Endothelial cell of umbilical vein (primary cell): ENCODE results near the gene GBX2. TPM values are rescaled to one million over a fixed set of nuclear protein-coding genes. Genes with fewer than 3 reads are reported as not detected.

Experiments used
- BruUV-seq: library from RNA; stranded (reverse); fragments of 400-500 nt; replicated peaks from 2 replicates; lab custom pipeline; 2021; lab: Mats Ljungman, UMichigan
- CTCF ChIA-PET: fragments of 300-600, 350-600 bp; sonication (Branson Sonifier 250); formaldehyde crosslinking; loops from one replicate; lab custom pipeline; 2021; ENCODE audit warnings: antibody characterized with exemption, inconsistent platforms; lab: Charles Lee
- POLR2A ChIA-PET: fragments of 300-600, 350-600 bp; sonication (Branson Sonifier 250); formaldehyde crosslinking; loops from one replicate; lab custom pipeline; 2021; ENCODE audit warnings: antibody characterized with exemption, inconsistent platforms; lab: Charles Lee
- DNase-seq: peaks from one replicate; pipeline ENCODE4 v3.0.0-alpha.2; 2011; ENCODE audit warnings: low read depth, low spot score
- FAIRE-seq: peaks from 2 replicates; lab custom pipeline; 2011; peaks lifted over from hg19 to GRCh38; lab: Jason Lieb, UNC
- H2AFZ ChIP-seq: 2 replicates; pipeline ENCODE4 v1.6.0; 2012; ENCODE audit warnings: low read depth, low read length, control low read depth, inconsistent platforms
- H3K27ac ChIP-seq: 2 replicates; pipeline ENCODE4 v1.5.1; 2011; ENCODE audit warnings: low read depth, mild to moderate bottlenecking, control low read depth, low read length, moderate library complexity; ENCODE audit not compliant: insufficient read depth
- H3K27me3 ChIP-seq, 2 experiments: 2 replicates each; pipeline versions ENCODE4 v1.6.0 to v1.6.1; 2011; ENCODE audit warnings: low read length in 2 of 2, mixed read lengths in 1 of 2; ENCODE audit not compliant: control insufficient read depth in 2 of 2, insufficient read depth in 2 of 2
- H3K36me3 ChIP-seq, 2 experiments: 2 replicates in 1 of 2; 3 replicates in 1 of 2; pipeline ENCODE4 v1.5.1; 2011; ENCODE audit warnings: low read length in 2 of 2, mild to moderate bottlenecking in 1 of 2, moderate library complexity in 1 of 2; ENCODE audit not compliant: control insufficient read depth in 2 of 2, insufficient read depth in 2 of 2; ENCODE audit errors: extremely low read depth in 1 of 2
- H3K4me1 ChIP-seq: 3 replicates; pipeline ENCODE4 v1.5.1; 2011; ENCODE audit warnings: mild to moderate bottlenecking, low read length; ENCODE audit not compliant: control insufficient read depth, insufficient read depth; ENCODE audit errors: extremely low read depth
- H3K4me2 ChIP-seq: 2 replicates; pipeline ENCODE4 v1.6.1; 2011; ENCODE audit warnings: low read length, control low read depth, mixed read lengths; ENCODE audit not compliant: insufficient read depth
- H3K4me3 ChIP-seq, 3 experiments: fragments of 200-600 bp in 1 of 3; sonication (generic), shearing (Covaris generic) in 1 of 3; replicated peaks in 1 of 3; 2 replicates each; pipeline ENCODE4 v1.5.1; 2011 to 2016; ENCODE audit warnings: control low read depth in 3 of 3, low read length in 3 of 3, mild to moderate bottlenecking in 2 of 3, inconsistent platforms in 1 of 3, low read depth in 1 of 3, moderate library complexity in 1 of 3; ENCODE audit not compliant: insufficient read depth in 1 of 3
- H3K79me2 ChIP-seq: 2 replicates; pipeline ENCODE4 v1.6.0; 2012; ENCODE audit warnings: low read length, inconsistent platforms; ENCODE audit not compliant: control insufficient read depth, insufficient read depth
- H3K9ac ChIP-seq: replicated peaks from 2 replicates; pipeline ENCODE3; 2011; ENCODE audit warnings: low read length, control low read depth; ENCODE audit not compliant: insufficient read depth; ENCODE audit errors: extremely low read depth
- H3K9me1 ChIP-seq: replicated peaks from 3 replicates; pipeline ENCODE4 v1.6.0; 2011; ENCODE audit warnings: mild to moderate bottlenecking, low read length; ENCODE audit not compliant: control insufficient read depth, insufficient read depth; ENCODE audit errors: extremely low read depth
- H3K9me3 ChIP-seq: replicated peaks from 2 replicates; pipeline ENCODE4 v1.5.1; 2012; ENCODE audit warnings: low read length, inconsistent platforms; ENCODE audit not compliant: control insufficient read depth, insufficient read depth
- H4K20me1 ChIP-seq: replicated peaks from 2 replicates; pipeline ENCODE3; 2011; ENCODE audit warnings: mild to moderate bottlenecking, low read length; ENCODE audit not compliant: control insufficient read depth, insufficient read depth; ENCODE audit errors: extremely low read depth
- CTCF ChIP-seq, 2 donors: IDR thresholded peaks; 1 replicate in 1 of 2; 2 replicates in 1 of 2; pipeline ENCODE4 v1.5.1; 2011; ENCODE audit warnings: low read length in 2 of 2, mild to moderate bottlenecking in 2 of 2, moderate library complexity in 2 of 2, control low read depth in 1 of 2, inconsistent platforms in 1 of 2, low read depth in 1 of 2; ENCODE audit not compliant: insufficient read depth in 1 of 2; ENCODE audit errors: extremely low read depth in 1 of 2
- EZH2 ChIP-seq: IDR thresholded peaks from 2 replicates; pipeline ENCODE4 v1.6.1; 2012; ENCODE audit warnings: borderline replicate concordance, low read depth, mild to moderate bottlenecking, moderate library complexity, low read length, inconsistent platforms; ENCODE audit not compliant: severe bottlenecking
- FOS ChIP-seq: IDR thresholded peaks from 2 replicates; pipeline ENCODE4 v1.6.1; 2011; ENCODE audit warnings: mild to moderate bottlenecking, low read length, moderate library complexity, borderline replicate concordance; ENCODE audit not compliant: insufficient read depth
- GATA2 ChIP-seq: IDR thresholded peaks from 2 replicates; pipeline ENCODE4 v1.7.0; 2011; ENCODE audit warnings: low read depth, mild to moderate bottlenecking, moderate library complexity, mixed read lengths, low read length; ENCODE audit not compliant: insufficient read length, insufficient read depth
- JUN ChIP-seq: IDR thresholded peaks from 2 replicates; pipeline ENCODE4 v1.6.1; 2011; ENCODE audit warnings: borderline replicate concordance, low read depth; ENCODE audit not compliant: insufficient read length, insufficient read depth
- MAX ChIP-seq: IDR thresholded peaks from 2 replicates; pipeline ENCODE4 v1.6.1; 2011; ENCODE audit not compliant: insufficient read depth, insufficient read length
- MYC ChIP-seq: IDR thresholded peaks from one replicate; pipeline ENCODE4 v1.6.1; 2011; ENCODE audit warnings: mild to moderate bottlenecking, low read depth, low read length
- POLR2A ChIP-seq: IDR thresholded peaks from 2 replicates; pipeline ENCODE4 v1.6.1; 2012; ENCODE audit warnings: low read depth, mild to moderate bottlenecking, control low read depth, low read length
- POLR2AphosphoS5 ChIP-seq: IDR thresholded peaks from 2 replicates; pipeline ENCODE4 v1.6.1; 2012; ENCODE audit warnings: low read depth, mild to moderate bottlenecking, control low read depth, low read length, moderate library complexity; ENCODE audit not compliant: insufficient read depth
- dilution Hi-C: fragments of 300-500 bp; cut with MboI; formaldehyde crosslinking; loops from one replicate; pipeline ENCODE4 v1.15.0; 2019; ENCODE audit warnings: low sequenced_read_pairs; ENCODE audit not compliant: extremely low pct_ligation_motif_present
- intact Hi-C: fragments of 100-400 bp; cut with micrococcal nuclease; formaldehyde crosslinking; loops from one replicate; pipeline ENCODE4 v1.10.0; 2022
- polyA plus RNA-seq, 4 experiments: library from polyadenylated mRNA; depleted of rRNA in 3 of 4; stranded (reverse) in 3 of 4; unstranded in 1 of 4; fragments of >200 nt; gene quantifications; 2 replicates each; pipeline versions ENCODE4 v1.2.1 to v1.2.3, GENCODE V29; 2011 to 2012; ENCODE audit warnings: missing spikeins in 1 of 4
- total RNA-seq: library from RNA; stranded (reverse); gene quantifications from 2 replicates; pipeline ENCODE4 v1.2.3, GENCODE V29; 2021

The GBX2 gene
- total and polyA plus RNA-seq, 2 donors (not counting 3 experiments of a cell fraction or from before 2014, with no cell fraction given) = 3.0 to 3.6 TPM

- ChIA-PET POLR2A (no interaction called here), CTCF (interaction anchor here (2.1 to 4.9 kb wide), 2 partner anchors 8 to 391 kb away, joined by 11 to 61 read pairs; no protein-coding TSS in a partner anchor)
- intact Hi-C loops = no loop called here
- Histone ChIP-seq H3K36me3 (no peaks in the 10 kb centered on the region), H3K9me1 (no peaks in the 10 kb centered on the region), H4K20me1 (no peaks in the 10 kb centered on the region), H3K4me1 (peaks cover 30% of the 10 kb centered on the region), H3K4me2 (no peak overlapping the region), H2AFZ (no peak overlapping the region), H3K9me3 (no peaks in the 10 kb centered on the region), H3K27me3 (peaks cover 3 to 55% of the 10 kb centered on the region in 2 experiments), H3K9ac (no peak overlapping the region), H3K4me3 (no peak overlapping the region), H3K27ac (no peak overlapping the region), H3K79me2 (no peaks in the 10 kb centered on the region)
- DNase-seq = no peak
- no peak for FAIRE-seq
- no peak for TF ChIP-seq POLR2A
- TF ChIP-seq POLR2AphosphoS5 = no peak
- no peak for TF ChIP-seq MAX
- BruUV-seq = no TSS peak
- dilution Hi-C loops = no loop called here
Measured at GRCh38 chr2:236170590-236171165, 2.5 kb upstream of the GBX2 start.

GRCh38 chr2:236169741-236170589 lies 1.8 kb upstream of the GBX2 start:
- Histone ChIP-seq H4K20me1 (no peaks in the 10 kb centered on the region), H3K27me3 (peaks cover 3 to 55% of the 10 kb centered on the region in 2 experiments), H3K9me1 (no peaks in the 10 kb centered on the region), H3K9ac (no peak overlapping the region), H3K79me2 (no peaks in the 10 kb centered on the region), H3K4me2 (no peak overlapping the region), H3K4me1 (peaks cover 28% of the 10 kb centered on the region), H3K36me3 (no peaks in the 10 kb centered on the region), H2AFZ (no peak overlapping the region), H3K27ac (no peak overlapping the region), H3K4me3 (no peak overlapping the region), H3K9me3 (no peaks in the 10 kb centered on the region)
- CTCF ChIA-PET = interaction anchor here (1.8 to 4.9 kb wide), 4 partner anchors 9 to 404 kb away, joined by 8 to 61 read pairs (median 13); no protein-coding TSS in a partner anchor
- FAIRE-seq (no peak), DNase-seq (no peak)
- TF ChIP-seq JUN (no peak), CTCF (IDR thresholded peaks at IDR 0.05; ENCODE audit: extremely low read depth in 1 of 2, insufficient read depth in 1 of 2, low read depth in 1 of 2, low read length in 2 of 2) (no peak), FOS (no peak), GATA2 (no peak), MYC (no peak), MAX (no peak), EZH2 (no peak), POLR2AphosphoS5 (no peak), POLR2A (no peak)
- BruUV-seq = no TSS peak
- dilution Hi-C loops = no loop called here
- POLR2A ChIA-PET = no interaction called here
- intact Hi-C loops = loop anchor here (2.0 to 5.0 kb wide), 2 partner anchors 309 to 402 kb away; no protein-coding TSS in a partner anchor
